HepG2 (cell line): ENCODE data around the gene ZNHIT1. TPM values are rescaled to one million over a fixed set of nuclear protein-coding genes. Genes with fewer than 3 reads are reported as not detected.

Experiments used
- ATAC-seq: fragments of 200-7000 bp; cut with Tn5 transposase; 3 replicates; pipeline ENCODE4 v1.9.1; 2020; ENCODE audit warnings: mild to moderate bottlenecking, moderate library complexity
- BruUV-seq: library from RNA; stranded (reverse); fragments of 400-500 nt; replicated peaks from 2 replicates; lab custom pipeline; 2021; lab: Mats Ljungman, UMichigan
- CTCF ChIA-PET: fragments of 300-600 bp; formaldehyde crosslinking; extraction: SDS; loops from one replicate; lab custom pipeline; 2021; ENCODE audit warnings: low total read pairs, inconsistent platforms, low intra/inter-chr PET ratio; lab: Yijun Ruan, JAX
- POLR2A ChIA-PET: fragments of 350-600 bp; sonication (Branson Sonifier 250); formaldehyde crosslinking; loops from one replicate; lab custom pipeline; 2020; ENCODE audit warnings: antibody characterized with exemption, inconsistent platforms; lab: Yijun Ruan, JAX
- DNase-seq: peaks from one replicate; pipeline ENCODE4 v3.0.0-alpha.2; 2015; ENCODE audit warnings: low spot score
- FAIRE-seq: peaks from 3 replicates; lab custom pipeline; 2011; peaks lifted over from hg19 to GRCh38; lab: Jason Lieb, UNC
- H2AFZ ChIP-seq: one replicate; pipeline ENCODE4 v1.6.1; 2011; ENCODE audit warnings: low read length, inconsistent platforms
- H3K27ac ChIP-seq: fragments of 300-600 bp; 3 replicates; pipeline ENCODE4 v1.8.0; 2011; ENCODE audit warnings: mixed run types, mild to moderate bottlenecking, mixed read lengths, low read length, inconsistent platforms; ENCODE audit not compliant: insufficient read depth; ENCODE audit errors: extremely low read length
- H3K27me3 ChIP-seq, 2 experiments: fragments of 200-600 bp in 1 of 2; 2 replicates in 1 of 2; 3 replicates in 1 of 2; pipeline versions ENCODE4 v1.6.0 to v1.8.0; 2011; ENCODE audit warnings: low read length in 2 of 2, mild to moderate bottlenecking in 2 of 2, moderate library complexity in 2 of 2, inconsistent platforms in 1 of 2; ENCODE audit not compliant: insufficient read depth in 2 of 2, control insufficient read depth in 1 of 2
- H3K36me3 ChIP-seq, 2 experiments: fragments of 200-600 bp in 1 of 2; replicated peaks in 1 of 2; 2 replicates in 1 of 2; 3 replicates in 1 of 2; pipeline versions ENCODE4 v1.5.1 to v1.8.0; 2011; ENCODE audit warnings: low read length in 2 of 2, inconsistent platforms in 1 of 2; ENCODE audit not compliant: insufficient read depth in 2 of 2, control insufficient read depth in 1 of 2
- H3K4me1 ChIP-seq: 2 replicates; pipeline ENCODE4 v1.5.1; 2012; ENCODE audit warnings: low read length, inconsistent platforms; ENCODE audit not compliant: insufficient read depth
- H3K4me2 ChIP-seq: 2 replicates; pipeline ENCODE4 v1.6.0; 2011; ENCODE audit warnings: low read depth, low read length, inconsistent platforms
- H3K4me3 ChIP-seq, 3 experiments: fragments of 200-600 bp in 1 of 3; sonication (generic), shearing (Covaris generic) in 1 of 3; replicated peaks in 1 of 3; 2 replicates each; pipeline ENCODE4 v1.5.1; 2011 to 2016; ENCODE audit warnings: low read length in 3 of 3, inconsistent platforms in 2 of 3, low read depth in 2 of 3, mild to moderate bottlenecking in 2 of 3, control low read depth in 1 of 3, mixed read lengths in 1 of 3; ENCODE audit not compliant: insufficient read depth in 1 of 3
- H3K79me2 ChIP-seq: one replicate; pipeline ENCODE4 v1.6.1; 2011; ENCODE audit warnings: low read length, inconsistent platforms; ENCODE audit not compliant: insufficient read depth
- H3K9ac ChIP-seq: 2 replicates; pipeline ENCODE4 v1.6.0; 2011; ENCODE audit warnings: mild to moderate bottlenecking, low read depth, low read length, inconsistent platforms; ENCODE audit not compliant: insufficient read depth
- H3K9me3 ChIP-seq: 2 replicates; pipeline ENCODE4 v1.5.1; 2012; ENCODE audit warnings: mild to moderate bottlenecking, low read length
- H4K20me1 ChIP-seq: 2 replicates; pipeline ENCODE4 v1.6.0; 2011; ENCODE audit warnings: inconsistent platforms, mild to moderate bottlenecking, low read length, moderate library complexity; ENCODE audit not compliant: insufficient read depth
- PHF20 ChIP-seq: sonication (generic); formaldehyde crosslinking; IDR thresholded peaks from 2 replicates; pipeline ENCODE4 v1.5.0; 2020; ENCODE audit warnings: mild to moderate bottlenecking, missing genetic modification reagents
- RBFOX2 ChIP-seq: fragments of 200-400 bp; formaldehyde crosslinking; IDR thresholded peaks from 2 replicates; pipeline ENCODE4 v1.6.1; 2017; ENCODE audit warnings: low read depth, mild to moderate bottlenecking, low read length
- SIN3B ChIP-seq: fragments of 150-350 bp; IDR thresholded peaks from 2 replicates; pipeline ENCODE4 v1.6.1; 2014; ENCODE audit warnings: low read length
- SIX4 ChIP-seq: sonication (generic); formaldehyde crosslinking; IDR thresholded peaks from 2 replicates; pipeline ENCODE4 v1.4.0; 2020; ENCODE audit warnings: missing genetic modification reagents
- TBX2 ChIP-seq: sonication (generic); formaldehyde crosslinking; IDR thresholded peaks from 2 replicates; pipeline ENCODE4 v1.5.0; 2020; ENCODE audit warnings: missing genetic modification reagents, mild to moderate bottlenecking, borderline replicate concordance
- ZNF3 ChIP-seq: IDR thresholded peaks from 2 replicates; pipeline ENCODE4 v1.7.0; 2017; ENCODE audit warnings: inconsistent platforms
- WGBS: methylation state at CpG from one replicate; pipeline ENCODE4 v1.1.6; 2017; ENCODE audit warnings: low lambda C conversion rate; 5-methylcytosine and 5-hydroxymethylcytosine counted together
- in situ Hi-C: cut with HindIII; loops from 2 replicates; pipeline ENCODE4 v1.10.0; 2017; ENCODE audit warnings: low pct_unique_long_range_greater_than_20kb; ENCODE audit not compliant: extremely low pct_ligation_motif_present
- intact Hi-C: fragments of 100-400 bp; cut with micrococcal nuclease; formaldehyde crosslinking; loops from one replicate; pipeline ENCODE4 v1.10.0; 2022; ENCODE audit not compliant: unreplicated experiment
- polyA plus RNA-seq, 8 experiments: library from polyadenylated mRNA; depleted of rRNA in 3 of 8; stranded (reverse) in 7 of 8; unstranded in 1 of 8; fragments of >200 nt; fragmentation: Illumina TruSeq in 4 of 8; extraction: Trizol in 4 of 8; gene quantifications; 2 replicates each; pipeline versions ENCODE4 v1.2.1 to v1.2.3, GENCODE V29; 2011 to 2016; ENCODE audit warnings: low read depth in 4 of 8, missing spikeins in 1 of 8, mixed read lengths in 1 of 8; ENCODE audit not compliant: insufficient read depth in 1 of 8
- total RNA-seq, 5 experiments: library from RNA; depleted of rRNA; stranded (reverse); fragments of >200 nt; fragmentation: Illumina TruSeq; extraction: Trizol; gene quantifications; 2 replicates each; pipeline ENCODE4 v1.2.3, GENCODE V29; 2016; ENCODE audit warnings: low read depth in 1 of 5

ZNHIT1 gene
- total and polyA plus RNA-seq, 2 of the 13 experiments (the other 11 are each of a cell fraction or from before 2014, with no cell fraction given): 32.5 to 64.5 TPM

- Histone ChIP-seq H3K27me3 (no peaks in the 10 kb centered on the region; a peak in 1 of 5 replicates), H3K4me3 (no peak overlapping the region), H3K4me1 (peaks cover 23% of the 10 kb centered on the region), H3K36me3 (peaks cover 4 to 33% of the 10 kb centered on the region in 2 experiments; a peak in 4 of 5 replicates), H3K79me2 (peaks cover 17% of the 10 kb centered on the region), H3K9ac (no peak overlapping the region), H3K4me2 (no peak overlapping the region), H3K27ac (no peak overlapping the region), H4K20me1 (no peaks in the 10 kb centered on the region), H3K9me3 (no peaks in the 10 kb centered on the region), H2AFZ (no peak overlapping the region)
- FAIRE-seq: no peak
- no peak for ATAC-seq
- no TSS peak for BruUV-seq
- in situ Hi-C loops (no loop called here), intact Hi-C loops (no loop called here)
- TF ChIP-seq SIN3B: no peak
- TF ChIP-seq RBFOX2: 0 out of 2 replicates have a peak, but pooled peaks have one; percentile 29
- WGBS: 97% methylated on average over 25 of the region's 27 CpGs
- POLR2A ChIA-PET: no interaction called here
- no peak for DNase-seq
- CTCF ChIA-PET: no interaction called here
Measured at GRCh38 chr7:101222275-101222830, 4.4 kb downstream of the ZNHIT1 start.

GRCh38 chr7:101223528-101223927 is 5.6 kb downstream of the ZNHIT1 start:
- DNase-seq (no peak), ATAC-seq (no peak), FAIRE-seq (no peak)
- Histone ChIP-seq H4K20me1 (no peaks in the 10 kb centered on the region), H2AFZ (no peak overlapping the region), H3K4me3 (no peak overlapping the region), H3K27ac (no peak overlapping the region), H3K4me1 (peaks cover 23% of the 10 kb centered on the region), H3K27me3 (no peaks in the 10 kb centered on the region; a peak in 1 of 5 replicates), H3K36me3 (peaks cover 4 to 37% of the 10 kb centered on the region in 2 experiments; a peak in 4 of 5 replicates), H3K9me3 (no peaks in the 10 kb centered on the region), H3K4me2 (no peak overlapping the region), H3K9ac (no peak overlapping the region), H3K79me2 (peaks cover 14% of the 10 kb centered on the region)
- intact Hi-C loops (no loop called here), in situ Hi-C loops (no loop called here)
- WGBS: 97% methylated on average over 6 of the region's 15 CpGs
- CTCF ChIA-PET: no interaction called here
- no TSS peak for BruUV-seq
- peak; percentile 23; the same call in 1 of the 2 replicates for TF ChIP-seq RBFOX2
- no peak for TF ChIP-seq TBX2 (CRISPR knock-in tag)
- no peak for TF ChIP-seq PHF20
- no peak for TF ChIP-seq ZNF3 (CRISPR knock-in tag)
- TF ChIP-seq SIX4 (CRISPR knock-in tag): no peak
- POLR2A ChIA-PET: no interaction called here
